Fibroblast of skin of right quadriceps (primary cell): ENCODE data around the gene CTBS.
"Not testable (repeated sequence)": the region's sequence is repeated elsewhere in the genome, so short reads cannot be mapped to it uniquely, and the experiment has no call there.

Experiments
- DNase-seq: peaks from one replicate; pipeline ENCODE4 v3.0.0-alpha.2; 2013

CTBS gene

DNA sequence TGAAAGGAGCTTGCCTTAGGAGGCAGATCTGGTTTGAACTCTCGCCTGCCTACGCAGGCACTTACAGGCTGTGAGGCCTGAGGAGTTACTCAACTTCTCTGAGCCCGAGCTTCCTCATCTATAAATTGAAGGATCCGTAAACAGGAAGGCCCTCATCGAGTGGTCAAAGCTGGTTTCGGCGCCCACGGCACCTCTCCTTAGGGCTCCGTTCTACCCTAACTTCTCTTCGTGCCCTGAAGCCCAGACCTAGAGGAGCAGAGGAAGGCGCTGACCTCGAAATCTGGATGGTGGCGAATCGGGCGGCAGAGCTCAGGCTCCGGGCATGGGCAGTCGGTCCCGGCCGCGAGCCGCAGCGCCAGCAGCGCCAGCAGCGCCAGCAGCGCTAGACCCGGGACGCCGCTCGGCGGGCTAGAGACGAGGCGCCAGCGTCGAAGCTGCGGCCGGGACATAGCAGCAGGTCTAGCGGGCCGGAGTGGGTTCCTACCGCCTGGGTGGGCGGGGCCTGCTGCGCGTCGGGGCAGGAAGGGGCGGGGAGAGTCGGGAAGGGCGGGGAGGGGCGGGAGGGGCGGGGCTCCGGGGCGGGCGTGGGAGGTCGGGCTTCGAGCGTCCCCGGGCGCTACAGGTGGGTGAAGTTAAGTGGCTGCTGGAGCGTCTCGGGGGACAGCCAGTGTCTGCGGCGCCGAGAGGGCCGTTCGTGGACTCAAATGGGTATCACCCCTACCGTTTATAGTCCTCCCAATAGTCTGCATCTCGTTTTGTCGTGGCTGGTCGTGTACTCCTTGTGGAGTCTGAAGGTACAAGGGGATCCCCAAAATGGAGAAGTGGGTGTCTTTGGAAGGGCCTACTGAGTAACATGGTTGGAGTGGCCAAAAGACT is at the start of gene CTBS:
TSS of gene CTBS (minus strand) at position 474 of the 876 bp plus-strand sequence. CDS start at position 449, 25 bp downstream.
- peak; percentile 86 for DNase-seq

DNA sequence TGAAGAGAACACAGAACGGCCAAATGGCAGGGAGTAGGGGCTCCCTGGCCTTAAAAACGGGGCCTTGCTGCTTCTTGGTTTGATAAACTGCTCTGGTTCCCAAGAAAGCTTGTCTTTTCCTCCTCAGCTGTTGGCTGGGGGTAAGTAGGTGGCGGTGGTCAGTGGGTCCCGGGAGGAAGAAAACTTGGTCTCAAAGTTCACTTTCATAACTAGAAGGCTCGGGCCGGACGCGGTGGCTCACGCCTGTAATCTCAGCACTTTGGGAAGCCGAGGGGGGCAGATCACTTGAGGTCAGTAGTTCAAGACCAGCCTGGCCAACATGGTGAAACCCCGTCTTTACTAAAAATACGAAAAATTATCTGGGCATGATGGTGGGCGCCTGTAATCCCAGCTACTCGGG is 47.3 kb upstream of the CTBS start:
- DNase-seq, result no peak

DNA sequence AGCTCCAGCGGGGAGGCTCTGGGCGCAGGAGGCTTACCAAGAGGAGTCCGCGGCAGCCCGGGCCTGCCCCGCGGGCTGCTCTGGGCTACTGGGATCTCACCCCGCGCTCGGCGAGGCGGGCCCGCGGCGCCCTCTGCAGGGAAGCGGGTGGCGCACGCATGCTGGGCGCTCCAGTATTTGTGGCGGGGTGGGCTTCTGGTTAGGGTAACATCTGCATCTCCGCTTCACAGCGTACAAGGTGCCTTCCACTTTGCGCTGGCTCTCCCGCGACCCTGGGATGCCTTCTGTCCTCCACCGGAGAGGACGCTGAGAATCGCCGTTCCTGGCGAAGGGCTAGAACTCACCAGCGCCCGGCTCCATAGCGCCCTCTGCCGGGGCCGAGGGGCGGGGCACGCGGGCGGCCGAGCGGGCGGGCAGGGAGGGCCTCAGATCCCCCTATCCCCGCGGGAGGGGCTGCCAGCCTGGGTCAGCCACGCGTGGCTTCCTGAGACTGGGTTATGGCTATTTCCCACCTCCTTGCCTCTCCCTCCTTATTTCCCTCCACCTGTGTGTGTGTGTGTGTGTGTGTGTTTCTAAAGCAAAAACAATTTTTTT is 46.6 kb upstream of the CTBS start:
- DNase-seq, result peak; percentile 78

GRCh38 chr1:84619383-84620102 is 45.3 kb upstream of the CTBS start:
- peak; percentile 81 for DNase-seq

- DNase-seq, result no peak
Measured at GRCh38 chr1:84617349-84617748, 43.1 kb upstream of the CTBS start.

DNA sequence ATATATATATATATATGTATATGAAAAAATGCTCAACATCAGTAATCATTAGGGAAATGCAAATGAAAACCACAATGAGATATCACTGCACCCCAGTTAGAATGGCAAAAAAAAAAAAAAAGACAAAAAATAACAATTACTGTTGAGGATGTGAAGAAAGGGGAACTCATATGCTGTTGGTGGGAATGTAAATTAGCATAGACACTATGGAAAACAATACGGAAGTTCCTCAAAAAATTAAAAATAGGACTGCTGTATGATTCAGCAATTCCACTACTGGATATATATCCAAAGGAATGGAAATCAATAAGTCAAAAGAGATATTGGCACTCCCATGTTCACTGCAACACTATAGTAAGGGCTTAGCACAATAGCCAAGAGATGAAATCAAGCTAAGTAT is 41.5 kb upstream of the CTBS start:
- DNase-seq, result no peak

DNA sequence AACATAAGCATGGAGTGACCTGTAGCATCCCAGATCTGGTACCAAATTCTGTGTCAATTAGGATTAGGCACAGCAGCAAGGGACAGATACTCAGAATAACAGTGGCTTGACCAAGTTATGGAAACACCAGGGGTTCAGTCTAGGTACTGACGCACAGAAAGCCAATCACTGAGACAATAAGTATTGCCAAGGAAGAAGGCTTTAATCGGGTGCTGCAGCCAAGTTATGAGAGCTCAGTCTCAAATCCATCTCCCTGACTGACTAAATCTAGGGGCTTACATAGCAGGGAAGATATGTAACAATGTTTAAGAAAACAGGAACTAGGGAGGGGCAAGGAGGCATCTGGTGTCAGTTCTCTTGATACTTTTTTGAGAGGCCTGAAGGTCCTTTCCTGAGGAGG is 39.6 kb upstream of the CTBS start:
- DNase-seq, result no peak

GRCh38 chr1:84613026-84613425 is 38.8 kb upstream of the CTBS start:
- DNase-seq, result no peak

DNA sequence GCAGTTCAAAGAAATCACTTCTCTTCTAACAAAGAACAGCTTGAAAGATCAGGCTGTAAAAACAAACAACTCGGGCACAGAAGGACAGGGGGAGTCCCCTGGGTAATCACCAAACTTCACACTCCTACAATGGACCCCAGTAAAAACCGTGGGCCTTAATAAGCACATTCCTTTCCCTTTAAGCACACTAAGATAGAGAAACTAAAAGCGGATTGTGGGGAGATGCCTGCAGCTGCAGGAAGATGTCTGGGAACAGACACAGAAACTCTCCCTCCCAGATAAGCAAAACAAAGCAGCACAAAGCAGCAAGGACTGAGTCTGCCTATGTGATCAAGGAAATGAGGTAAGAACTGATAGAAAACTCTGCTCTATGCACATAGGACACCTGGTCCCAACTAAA is 37.6 kb upstream of the CTBS start:
- peak; percentile 37 for DNase-seq

- no peak for DNase-seq
Measured at GRCh38 chr1:84611091-84611490, 36.9 kb upstream of the CTBS start.

- DNase-seq, result no peak
Measured at GRCh38 chr1:84606977-84607376, 32.7 kb upstream of the CTBS start.

- no peak for DNase-seq
Measured at GRCh38 chr1:84605157-84605556, 30.9 kb upstream of the CTBS start.

DNA sequence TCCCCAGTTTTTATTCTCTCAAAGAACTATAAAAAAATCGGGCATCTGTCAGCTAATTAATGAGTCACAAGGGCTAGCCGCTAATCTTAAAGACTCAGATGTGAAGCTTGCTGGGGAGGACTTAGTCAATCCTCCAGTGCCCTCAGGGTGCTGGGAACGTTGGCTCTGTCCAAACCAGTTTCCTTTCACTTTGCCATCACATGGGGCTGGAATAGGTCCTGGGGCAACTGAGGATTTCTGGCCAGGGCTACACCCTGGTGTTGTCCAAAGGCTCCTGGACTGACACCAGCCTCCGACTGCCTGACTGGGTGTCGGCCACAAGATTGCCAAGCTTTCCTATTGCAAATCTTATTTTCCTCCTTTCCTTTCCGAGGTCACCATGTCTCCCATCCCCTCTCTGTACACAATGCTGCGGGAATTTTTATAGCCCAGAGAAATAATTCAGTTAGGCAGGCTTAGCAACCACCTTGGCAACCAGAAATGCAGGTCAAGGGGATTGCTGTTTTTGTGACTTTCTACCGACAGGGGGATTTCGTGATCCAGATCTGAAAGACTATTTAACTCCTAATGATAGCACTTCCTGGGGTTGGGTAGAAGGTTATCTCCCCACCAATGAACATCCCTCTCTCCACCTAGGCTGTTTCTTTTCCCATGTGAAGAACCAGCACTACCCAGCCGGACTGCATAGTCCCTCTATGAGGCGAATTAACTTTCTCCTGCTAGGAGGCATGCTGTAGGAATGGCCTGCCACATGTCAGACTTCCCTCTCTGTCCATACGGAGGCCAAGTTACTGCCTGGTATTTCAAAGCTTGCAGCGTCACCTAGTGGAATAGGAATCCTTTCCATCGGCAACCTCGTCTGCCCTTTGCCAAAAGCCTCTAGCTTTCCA is 29.9 kb upstream of the CTBS start:
- peak; percentile 79 for DNase-seq

DNA sequence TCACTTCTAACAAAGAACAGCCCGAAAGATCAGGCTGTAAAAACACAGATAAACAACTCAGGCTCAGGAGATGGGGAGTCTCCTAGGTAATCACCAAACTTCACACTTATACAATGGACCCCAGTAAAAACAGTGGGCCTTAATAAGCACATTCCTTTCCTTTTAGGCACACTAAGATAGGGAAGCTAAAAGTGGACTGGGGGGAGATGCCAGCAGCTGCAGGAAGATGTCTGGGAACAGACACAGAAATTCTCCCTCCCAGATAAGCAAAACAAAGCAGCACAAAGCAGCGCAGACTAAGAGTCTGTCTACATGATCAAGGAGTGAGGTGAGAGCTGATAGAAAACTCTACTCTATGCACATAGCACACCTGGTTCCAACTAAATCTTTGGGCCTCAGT is 29.0 kb upstream of the CTBS start:
- DNase-seq, result peak; percentile 54

DNA sequence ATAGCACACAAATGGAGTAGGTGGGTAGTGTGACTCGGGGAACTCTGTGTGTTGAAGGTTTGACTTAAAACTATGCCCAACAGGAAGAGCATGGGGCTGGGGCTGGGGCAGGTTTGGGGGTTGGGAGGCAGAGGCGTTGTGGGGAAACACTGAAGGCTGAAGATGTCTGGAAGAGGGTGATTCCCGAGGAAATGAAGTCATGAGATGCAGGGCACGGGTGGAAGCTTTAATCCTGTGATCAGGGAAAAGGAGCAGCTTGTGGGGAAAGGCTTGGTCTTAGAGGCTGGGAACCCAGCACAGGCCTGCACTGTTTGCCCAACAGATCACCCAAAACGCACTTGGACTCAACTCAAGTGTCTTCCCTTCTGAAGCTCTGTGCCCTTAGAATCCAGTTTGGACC is 26.6 kb upstream of the CTBS start:
- DNase-seq, result no peak

- peak; percentile 89 for DNase-seq
Measured at GRCh38 chr1:84598846-84599741, 24.9 kb upstream of the CTBS start.

- DNase-seq, result peak; percentile 41
Measured at GRCh38 chr1:84598418-84598817, 24.2 kb upstream of the CTBS start.

DNA sequence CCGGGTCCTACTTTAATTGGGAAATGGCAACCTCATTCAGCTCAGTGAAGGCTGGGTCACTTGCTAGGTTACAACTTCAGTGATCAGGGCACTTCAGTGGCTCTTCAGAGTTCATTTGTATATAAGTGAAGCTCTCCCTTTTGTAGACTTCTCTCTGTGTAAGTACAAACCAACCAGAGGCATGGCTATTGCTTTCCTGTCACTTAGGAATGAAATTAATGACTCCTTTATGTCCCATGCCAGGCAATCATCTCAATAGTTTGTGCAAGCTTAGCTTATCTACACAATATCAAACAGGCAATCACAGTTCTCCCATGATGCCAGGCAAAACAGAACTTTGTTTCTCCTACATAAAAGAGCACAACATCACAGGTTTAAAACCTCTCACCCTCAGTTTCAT is 22.8 kb upstream of the CTBS start:
- no peak for DNase-seq

GRCh38 chr1:84594959-84595358 is 20.7 kb upstream of the CTBS start:
- DNase-seq, result not testable (repeated sequence)

GRCh38 chr1:84587099-84587498 is 12.9 kb upstream of the CTBS start:
- DNase-seq, result no peak

DNA sequence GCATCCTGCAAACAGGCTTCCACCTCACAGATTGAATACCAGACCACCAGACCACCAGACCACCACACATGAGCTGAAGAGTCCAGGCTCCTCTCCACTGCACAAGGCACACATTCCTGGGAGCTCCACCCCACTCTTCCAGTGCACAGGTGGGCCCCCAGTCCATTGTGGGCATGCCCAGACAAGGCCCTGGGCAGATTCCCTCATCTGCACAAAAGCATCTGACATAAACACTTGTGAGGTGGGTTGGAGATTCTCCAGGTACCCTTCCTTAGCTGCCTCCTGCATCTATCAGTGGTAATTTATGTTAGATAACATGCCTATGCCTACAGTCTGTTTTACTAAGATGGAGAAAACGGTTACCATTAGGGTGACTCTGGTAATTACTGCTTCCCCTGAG is 11.6 kb upstream of the CTBS start:
- DNase-seq, result no peak

DNA sequence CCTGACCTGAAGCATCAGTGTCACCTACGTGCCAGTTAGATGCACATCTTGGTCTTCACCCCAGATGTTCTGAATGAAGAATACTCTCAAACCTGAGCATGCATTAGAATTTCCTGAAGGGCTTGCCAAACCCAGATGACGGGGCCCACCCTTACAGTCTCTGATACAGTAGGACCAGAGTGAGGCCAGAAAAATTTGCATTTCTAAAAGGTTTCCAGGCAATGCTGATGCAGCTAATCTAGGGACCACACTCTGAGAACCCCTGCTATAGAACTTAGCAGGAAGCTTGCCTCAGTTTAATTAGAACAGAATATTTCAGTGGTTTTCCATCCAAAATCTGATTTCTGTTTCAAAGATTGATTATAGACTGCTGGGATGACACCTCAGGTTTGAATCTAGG is 9.9 kb upstream of the CTBS start:
- no peak for DNase-seq
